OCI-LY3 (cell line): Measurements from ENCODE around the gene SDK2.

ENCODE experiments used
- EZH2phosphoT487 ChIP-seq: fragments of 200-600 bp; shearing (Covaris generic); IDR thresholded peaks from 2 replicates; pipeline ENCODE4 v1.6.1; 2018; ENCODE audit warnings: antibody characterized with exemption, mixed run types, low read depth
- TF ChIP-seq, protein P1 (sequence below): fragments of 200-600, 300-600 bp; sonication (generic); IDR thresholded peaks from 2 replicates; pipeline ENCODE4 v1.5.1; 2014; ENCODE audit warnings: antibody characterized with exemption, low read length, low read depth

DNA sequence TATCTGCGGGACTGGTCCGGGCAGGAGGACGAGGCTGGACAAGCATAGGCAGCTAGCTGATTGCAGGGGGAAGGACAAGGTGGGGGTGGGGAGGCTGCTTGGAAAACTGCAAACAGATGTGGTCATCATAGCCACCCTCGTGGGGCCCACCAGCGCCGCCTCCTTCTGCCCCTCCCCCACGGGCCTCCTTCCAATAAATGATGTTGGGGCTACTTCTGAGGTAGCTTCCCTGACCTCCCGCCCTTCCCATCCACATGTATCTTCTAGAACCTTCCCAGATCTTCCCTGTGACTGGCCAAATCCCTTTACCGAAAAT is 320.1 kb downstream of the SDK2 start:
- TF ChIP-seq, protein P1, sequence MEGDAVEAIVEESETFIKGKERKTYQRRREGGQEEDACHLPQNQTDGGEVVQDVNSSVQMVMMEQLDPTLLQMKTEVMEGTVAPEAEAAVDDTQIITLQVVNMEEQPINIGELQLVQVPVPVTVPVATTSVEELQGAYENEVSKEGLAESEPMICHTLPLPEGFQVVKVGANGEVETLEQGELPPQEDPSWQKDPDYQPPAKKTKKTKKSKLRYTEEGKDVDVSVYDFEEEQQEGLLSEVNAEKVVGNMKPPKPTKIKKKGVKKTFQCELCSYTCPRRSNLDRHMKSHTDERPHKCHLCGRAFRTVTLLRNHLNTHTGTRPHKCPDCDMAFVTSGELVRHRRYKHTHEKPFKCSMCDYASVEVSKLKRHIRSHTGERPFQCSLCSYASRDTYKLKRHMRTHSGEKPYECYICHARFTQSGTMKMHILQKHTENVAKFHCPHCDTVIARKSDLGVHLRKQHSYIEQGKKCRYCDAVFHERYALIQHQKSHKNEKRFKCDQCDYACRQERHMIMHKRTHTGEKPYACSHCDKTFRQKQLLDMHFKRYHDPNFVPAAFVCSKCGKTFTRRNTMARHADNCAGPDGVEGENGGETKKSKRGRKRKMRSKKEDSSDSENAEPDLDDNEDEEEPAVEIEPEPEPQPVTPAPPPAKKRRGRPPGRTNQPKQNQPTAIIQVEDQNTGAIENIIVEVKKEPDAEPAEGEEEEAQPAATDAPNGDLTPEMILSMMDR: no peak
- TF ChIP-seq EZH2phosphoT487: no peak
